ENCODE data around the gene TMOD1.

GRCh38 chr9:97519441-97519970, 18.0 kb downstream of the TMOD1 start:
- no peak for TF ChIP-seq EZH2 (IDR thresholded peaks at IDR 0.05; ENCODE audit: low read length, unreplicated experiment)
- no peak for TF ChIP-seq CTCF (conservative IDR thresholded peaks at IDR 0.05; ENCODE audit: low read depth, low read length)
